Measurements from ENCODE around the gene SUN1.

The SUN1 gene

DNA sequence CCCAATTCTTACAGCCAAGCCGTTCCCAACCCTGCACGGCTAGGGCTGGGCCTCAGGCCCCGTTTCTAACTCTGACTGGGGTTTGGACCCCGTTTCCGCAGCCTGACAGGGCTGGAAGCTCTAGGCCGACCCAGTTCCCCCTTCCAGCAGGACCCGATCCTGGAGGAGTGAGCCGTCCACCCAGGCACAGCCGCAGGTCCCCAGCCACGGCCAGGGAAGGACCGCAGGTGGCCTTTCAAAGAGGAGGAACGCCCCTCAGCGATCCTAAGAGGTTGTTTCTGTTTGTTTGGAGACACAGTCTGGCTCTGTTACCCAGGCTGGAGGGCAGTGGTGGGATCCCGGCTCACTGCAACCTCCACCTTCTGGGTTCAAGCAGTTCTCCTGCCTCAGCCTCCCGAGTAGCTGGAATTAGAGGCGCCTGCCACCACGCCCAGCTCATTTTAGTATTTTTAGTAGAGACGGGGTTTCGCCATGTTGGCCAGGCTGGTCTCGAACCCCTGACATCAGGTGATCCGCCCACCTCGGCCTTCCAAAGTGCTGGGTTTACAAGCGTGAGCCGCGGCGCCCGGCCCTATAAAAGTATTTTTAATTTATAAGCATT is 43.3 kb downstream of the SUN1 start:
- no peak overlapping the region for H3K4me3 ChIP-seq (ENCODE audit: low read depth, low read length)

DNA sequence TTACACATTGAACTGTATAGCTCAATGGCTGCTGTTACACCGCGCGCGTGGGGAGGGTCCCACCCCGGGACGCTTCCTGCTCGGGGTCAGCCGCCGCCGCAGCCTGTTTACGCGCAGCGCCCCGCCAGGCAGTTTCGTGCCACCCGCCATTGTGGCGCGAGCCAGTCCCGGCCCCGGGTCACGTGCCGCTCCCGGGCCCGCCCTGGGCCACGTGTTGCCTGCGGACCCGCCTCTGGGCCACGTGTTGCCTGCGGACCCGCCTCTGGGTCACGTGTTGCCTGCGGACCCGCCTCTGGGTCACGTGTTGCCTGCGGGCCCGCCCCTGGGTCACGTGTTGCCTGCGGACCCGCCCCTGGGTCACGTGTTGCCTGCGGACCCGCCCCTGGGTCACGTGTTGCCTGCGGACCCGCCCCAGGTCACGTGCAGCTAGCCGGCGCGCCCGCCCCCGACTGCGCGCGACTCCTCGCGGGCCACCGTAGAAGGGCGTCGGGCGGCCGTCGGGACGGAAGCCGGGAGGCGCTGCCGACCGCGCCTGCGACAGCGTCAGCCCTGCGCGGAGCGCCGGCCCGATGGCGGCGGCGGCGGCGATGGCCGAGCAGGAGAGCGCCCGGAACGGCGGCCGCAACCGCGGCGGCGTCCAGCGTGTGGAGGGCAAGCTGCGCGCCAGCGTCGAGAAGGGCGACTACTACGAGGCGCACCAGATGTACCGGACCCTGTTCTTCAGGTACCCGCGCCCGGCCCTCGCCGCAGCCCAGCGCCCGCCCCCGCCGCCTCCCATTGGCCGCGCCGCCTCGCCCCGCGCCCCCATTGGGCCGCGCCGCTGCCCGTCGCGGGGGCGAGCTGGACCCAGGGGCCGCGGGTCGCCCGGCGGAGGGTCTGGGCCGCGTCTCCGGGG is 44.0 kb downstream of the SUN1 start, which contains the start of gene GET4:
Gene GET4, plus strand, starts transcription at position 478 of the 895 bp plus-strand sequence. Its CDS starts 92 bp downstream, at position 570.
- peak within 1 kb of the TSS; percentile 78 for H3K4me3 ChIP-seq (ENCODE audit: low read depth, low read length)

DNA sequence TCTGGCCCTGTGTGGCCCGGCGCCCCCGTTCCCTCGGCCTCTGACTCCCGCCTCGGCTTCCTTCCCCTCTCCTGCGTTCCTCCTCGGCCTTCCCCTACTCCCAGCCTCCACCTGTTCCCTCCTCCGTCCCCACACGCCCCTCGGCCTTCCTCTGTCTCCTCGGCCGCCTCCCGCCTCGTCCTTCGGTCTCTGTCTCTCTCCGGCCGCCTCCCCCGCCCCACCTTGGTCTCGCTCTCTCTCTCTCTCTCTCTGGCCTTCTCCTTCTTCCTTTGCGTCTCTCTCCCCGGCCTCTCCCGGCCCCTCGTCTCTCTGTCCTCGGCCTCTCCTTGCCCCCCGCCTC is 44.7 kb downstream of the SUN1 start:
- H3K4me3 ChIP-seq (ENCODE audit: low read depth, low read length), result peak overlapping the region; percentile 78

DNA sequence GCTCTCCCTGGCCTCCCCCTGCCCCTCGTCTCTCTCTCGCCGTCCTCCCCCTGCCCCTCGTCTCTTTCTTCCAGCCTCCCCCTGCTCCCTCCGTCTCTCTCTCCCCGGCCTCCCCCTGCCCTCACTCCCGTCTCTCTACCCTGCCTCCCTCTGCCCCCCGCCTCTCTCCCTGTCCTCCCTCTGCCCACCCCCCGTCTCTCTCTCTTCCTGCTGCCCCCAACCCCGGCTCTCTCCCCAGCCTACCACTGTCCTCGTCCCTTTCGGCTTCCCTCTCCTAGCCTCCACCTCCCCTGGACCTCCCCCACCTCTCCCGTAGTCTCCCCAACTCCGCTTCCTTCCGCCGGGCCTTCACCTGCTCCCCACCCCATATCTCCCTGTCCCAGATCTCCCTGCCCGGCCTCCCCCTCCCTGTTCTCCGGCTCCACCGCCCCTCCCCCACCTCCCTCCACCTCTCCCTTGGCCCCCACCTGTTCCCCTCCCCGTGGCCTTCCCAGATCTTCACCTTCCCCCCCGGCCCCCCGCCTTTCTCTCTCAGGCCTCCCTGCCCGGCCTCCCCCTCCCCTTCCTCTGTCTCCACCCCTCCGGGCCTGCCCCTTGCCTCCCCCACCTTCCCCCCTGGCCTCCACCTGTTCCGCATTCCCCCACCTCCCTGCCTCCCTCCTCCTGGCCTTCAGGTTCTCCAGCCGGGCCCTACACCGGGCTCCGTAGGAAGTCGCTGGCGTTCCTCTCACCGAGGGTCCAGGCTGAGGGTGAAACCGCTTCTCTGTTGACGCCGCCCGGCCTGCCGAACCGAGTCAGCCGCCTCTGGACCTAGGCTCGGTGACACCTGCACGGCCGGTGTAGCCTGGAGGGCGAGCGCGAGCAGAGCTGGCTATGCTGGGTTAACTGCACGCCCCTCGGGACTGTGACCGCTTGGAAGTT is 45.3 kb downstream of the SUN1 start:
- H3K4me3 ChIP-seq (ENCODE audit: low read depth, low read length), result peak overlapping the region; percentile 78

DNA sequence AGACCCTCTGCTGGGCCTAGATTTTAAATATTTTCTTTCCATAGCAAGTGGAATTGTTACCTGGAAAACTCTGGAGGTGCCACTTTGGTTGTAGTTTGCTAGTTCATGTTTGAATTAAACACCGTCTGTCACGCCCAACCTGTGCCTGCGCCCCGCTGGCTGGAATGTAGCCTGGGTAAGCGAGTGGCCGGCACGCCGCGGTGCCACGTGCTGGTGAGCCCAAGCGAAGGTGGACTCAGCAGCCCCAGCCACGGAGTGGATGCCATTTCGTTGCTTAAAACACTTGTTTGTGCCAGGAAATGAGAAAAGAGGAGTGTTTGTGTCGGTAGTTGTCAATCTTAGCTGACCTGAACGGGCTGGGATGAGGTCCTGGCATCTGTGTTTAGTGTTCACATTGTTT is 46.8 kb downstream of the SUN1 start:
- H3K4me3 ChIP-seq (ENCODE audit: low read depth, low read length), result no peak overlapping the region

DNA sequence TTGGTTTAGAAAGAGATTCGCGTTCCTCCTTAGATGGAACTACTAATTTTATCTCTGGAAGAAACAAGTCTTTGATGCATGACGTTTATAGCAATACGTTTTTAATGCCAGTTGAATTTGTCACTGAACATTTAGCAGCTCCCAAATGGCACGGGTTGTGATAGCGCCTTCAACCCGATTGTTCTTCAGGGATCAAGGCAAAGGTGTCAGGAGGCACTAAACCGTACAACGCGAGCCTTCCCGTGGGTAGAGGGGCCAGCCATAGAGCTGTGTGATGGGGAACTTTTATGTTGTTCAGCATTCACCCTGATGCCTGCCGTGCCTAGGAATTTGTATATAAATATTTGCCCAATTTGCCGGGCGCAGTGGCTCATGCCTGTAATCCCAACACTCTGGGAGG is 47.4 kb downstream of the SUN1 start:
- H3K4me3 ChIP-seq (ENCODE audit: low read depth, low read length), result no peak overlapping the region

DNA sequence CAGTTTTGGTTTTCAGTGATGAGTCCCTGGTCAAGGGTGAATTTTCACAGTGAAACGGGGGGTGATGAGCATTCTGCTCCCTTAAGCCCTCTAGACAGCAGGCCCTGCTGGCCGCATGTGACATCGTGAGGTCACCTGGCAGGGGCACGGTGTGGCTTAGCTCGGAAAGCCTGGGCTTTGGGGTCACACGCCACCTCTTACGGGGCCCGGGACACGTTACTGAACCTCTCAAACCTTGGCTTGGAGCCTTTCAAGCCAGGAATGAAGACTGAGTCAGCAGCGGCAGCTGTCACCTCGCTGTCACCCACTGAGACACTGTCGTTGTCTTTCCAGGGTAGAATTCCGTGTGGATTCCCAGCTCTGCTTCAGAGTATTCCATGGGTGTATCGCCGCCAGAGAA is 48.2 kb downstream of the SUN1 start:
- no peak overlapping the region for H3K4me3 ChIP-seq (ENCODE audit: low read depth, low read length)

DNA sequence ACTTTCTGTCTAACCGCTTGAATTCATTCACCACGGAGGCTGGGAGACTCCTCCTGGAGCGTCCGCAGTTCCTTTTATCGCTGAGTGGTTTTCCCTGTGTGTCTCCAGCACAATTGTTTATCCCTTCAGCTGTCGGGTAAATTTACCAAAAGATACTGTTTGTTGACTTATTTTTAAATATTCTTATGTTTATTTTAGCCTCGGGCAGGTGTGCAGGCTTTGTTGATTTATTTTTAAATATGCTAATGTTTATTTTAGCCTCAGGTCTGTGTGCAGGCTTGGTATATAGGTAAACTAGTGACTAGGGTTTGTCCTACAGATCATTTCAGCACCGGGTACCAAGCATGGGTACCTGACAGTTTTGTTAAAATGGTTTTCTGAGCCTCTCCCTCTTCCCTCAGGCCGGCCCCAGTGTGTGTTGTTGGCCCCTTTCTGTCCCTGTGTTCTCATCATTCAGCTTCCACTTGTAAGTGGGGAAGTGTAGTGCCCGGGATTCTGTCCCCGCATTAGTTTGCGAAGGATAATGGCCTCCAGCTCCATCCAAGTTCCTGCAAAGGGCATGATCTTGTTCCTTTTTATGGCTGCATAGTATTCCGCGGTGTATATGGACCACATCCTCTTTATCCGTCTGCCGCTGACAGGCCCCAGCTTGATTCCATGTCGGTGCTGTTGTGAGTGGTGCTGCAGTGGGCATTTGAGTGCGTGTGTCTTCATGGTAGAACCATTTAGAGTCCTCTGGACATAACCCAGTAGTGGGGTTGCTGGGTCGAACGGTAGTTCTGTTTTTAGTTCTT is 49.4 kb downstream of the SUN1 start:
- no peak overlapping the region for H3K4me3 ChIP-seq (ENCODE audit: low read depth, low read length)

DNA sequence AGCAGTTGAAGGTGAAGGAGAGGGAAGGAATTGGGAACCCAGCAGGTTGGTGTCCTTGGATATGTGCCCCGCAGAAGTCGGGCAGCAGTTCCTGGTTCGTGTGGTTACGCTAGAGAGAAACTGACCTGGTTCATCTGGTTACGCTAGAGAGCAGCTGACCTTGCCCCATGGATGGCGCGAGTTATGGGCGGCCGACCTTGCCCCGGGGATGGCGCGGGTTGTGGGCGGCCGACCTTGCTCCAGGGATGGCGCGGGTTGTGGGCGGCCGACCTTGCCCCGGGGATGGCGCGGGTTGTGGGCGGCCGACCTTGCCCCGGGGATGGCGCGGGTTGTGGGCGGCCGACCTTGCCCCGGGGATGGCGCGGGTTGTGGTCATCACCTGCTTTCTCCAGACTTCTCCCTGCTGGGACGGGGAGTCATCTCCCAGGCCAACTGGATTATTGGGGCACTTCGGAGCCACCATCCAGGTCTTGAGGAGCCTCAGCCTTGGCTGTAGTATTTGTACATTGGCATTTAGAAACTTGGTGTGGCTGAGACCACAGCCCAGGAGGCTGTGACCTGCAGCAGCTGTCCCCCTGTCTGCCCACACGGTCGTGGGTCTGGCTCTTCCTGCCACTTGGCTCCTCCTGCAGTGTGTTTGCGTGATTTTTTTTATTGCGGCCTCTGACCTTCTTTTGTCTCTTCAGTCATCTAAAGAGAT is 50.2 kb downstream of the SUN1 start:
- H3K4me3 ChIP-seq (ENCODE audit: low read depth, low read length), result no peak overlapping the region

DNA sequence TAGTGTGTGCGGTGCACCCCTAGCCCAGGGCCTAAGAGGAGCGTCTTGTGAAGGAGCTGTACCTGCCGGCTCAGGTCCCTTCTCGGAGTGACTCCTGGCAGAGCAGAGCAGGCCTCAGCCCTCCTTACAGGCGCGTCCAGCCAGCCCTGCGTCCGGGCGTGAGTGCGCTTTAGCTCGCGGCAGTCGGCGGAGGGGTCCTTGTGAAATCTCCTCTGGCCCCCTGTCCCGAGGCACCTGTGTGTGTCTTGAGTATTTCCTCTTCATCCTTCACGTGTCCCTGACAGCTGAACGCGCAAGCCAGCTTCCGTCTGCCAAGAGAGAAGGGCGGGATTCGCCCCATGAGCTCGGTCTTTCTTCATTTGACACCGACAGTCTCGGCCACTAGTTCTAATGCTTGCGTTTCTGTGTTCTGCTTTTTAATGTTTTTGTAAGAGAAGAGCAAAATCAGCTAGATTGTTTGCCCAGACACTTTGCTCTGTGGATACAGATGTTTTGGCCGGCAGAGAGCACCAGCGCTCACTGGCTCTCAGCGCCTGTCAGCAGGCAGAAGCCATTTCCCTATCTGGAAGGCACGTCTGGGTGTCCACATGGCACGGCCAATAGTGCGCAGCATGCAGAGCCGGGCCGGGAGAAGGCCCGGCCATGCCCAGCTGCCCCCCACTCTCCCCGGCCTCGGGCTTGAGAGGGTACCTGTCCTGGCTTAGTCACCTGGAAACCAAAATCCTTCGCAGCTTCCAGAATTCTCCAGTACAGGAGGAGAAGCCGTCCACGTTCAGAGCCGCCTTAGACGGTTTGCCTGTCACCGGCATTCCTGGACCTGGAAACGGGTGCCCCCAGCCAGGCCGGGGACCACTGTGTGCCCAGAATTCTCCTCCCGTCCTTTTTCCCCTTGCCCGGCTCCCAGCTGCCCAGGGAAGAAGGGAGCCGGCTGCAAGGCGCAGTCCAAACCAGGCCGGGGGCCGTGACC is 51.1 kb downstream of the SUN1 start:
- H3K4me3 ChIP-seq (ENCODE audit: low read depth, low read length), result no peak overlapping the region

DNA sequence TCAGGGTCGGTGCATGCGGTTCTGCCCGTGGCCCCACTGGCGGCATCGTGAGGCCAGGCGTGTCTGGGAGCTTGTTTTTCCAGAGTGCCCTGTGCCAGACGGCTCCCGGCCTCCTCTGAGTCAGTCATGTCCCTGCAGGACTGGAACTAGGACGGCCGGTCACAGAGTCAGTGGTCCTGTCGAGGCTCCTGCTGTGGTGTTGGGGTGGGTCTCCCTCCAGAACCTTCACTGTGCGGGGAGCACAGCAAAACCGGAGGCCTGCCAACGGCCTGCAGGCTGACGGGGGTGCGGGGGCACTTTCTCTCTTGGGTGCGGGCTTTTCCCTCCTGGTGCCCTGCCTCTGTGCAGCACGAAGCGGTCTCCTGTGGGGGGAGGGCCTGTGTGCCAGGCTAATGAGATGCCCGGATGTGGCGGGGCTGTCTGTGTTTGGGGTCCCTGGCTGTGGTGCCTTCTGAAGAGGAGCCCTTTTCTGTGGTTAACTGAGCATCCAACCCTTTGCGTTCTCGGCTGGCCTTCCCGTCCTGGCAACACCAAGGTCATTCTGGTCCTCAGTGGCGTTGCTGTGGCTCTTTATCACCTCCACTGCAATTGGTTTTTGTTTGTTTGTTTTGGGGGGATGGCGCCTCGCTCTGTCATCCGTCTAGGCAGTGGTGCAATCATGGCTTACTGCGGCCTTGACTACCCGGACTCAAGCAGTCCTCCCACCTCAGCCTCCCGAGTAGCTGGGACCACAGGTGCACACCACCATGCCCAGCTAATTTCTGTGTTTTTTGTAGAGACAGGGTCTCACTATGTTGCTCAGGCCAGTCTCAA is 52.1 kb downstream of the SUN1 start:
- no peak overlapping the region for H3K4me3 ChIP-seq (ENCODE audit: low read depth, low read length)

DNA sequence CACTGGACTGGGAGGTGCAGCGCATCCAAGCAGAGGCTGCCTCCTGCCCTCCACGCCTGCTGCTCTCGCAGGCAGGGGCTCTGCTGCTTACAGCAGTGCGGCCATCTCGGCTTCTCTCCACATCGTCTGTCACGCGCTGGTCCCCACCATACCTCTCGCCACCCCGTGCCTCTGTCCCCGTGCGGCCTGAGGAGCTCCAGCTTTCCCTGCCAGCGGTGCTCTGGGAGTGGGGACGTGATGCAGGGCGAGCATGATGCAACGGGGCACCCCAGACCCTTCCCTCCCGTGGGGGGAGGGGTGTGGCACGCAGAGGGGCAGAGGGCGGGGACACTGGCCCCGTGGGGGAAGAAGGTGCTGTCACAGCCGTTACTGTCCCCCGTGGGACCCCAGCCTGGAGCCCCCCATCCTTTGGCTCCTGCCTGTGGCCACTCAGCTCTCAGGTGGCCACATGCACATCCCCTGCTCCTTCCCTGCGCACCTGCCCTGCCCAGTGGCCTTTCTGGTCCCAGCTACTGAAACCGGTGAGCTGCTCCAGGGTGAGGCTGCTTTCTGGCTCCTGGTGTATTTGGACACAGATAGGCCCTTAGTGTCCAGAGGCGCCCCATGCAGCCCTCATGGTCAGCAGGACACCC is 53.1 kb downstream of the SUN1 start:
- no peak overlapping the region for H3K4me3 ChIP-seq (ENCODE audit: low read depth, low read length)

DNA sequence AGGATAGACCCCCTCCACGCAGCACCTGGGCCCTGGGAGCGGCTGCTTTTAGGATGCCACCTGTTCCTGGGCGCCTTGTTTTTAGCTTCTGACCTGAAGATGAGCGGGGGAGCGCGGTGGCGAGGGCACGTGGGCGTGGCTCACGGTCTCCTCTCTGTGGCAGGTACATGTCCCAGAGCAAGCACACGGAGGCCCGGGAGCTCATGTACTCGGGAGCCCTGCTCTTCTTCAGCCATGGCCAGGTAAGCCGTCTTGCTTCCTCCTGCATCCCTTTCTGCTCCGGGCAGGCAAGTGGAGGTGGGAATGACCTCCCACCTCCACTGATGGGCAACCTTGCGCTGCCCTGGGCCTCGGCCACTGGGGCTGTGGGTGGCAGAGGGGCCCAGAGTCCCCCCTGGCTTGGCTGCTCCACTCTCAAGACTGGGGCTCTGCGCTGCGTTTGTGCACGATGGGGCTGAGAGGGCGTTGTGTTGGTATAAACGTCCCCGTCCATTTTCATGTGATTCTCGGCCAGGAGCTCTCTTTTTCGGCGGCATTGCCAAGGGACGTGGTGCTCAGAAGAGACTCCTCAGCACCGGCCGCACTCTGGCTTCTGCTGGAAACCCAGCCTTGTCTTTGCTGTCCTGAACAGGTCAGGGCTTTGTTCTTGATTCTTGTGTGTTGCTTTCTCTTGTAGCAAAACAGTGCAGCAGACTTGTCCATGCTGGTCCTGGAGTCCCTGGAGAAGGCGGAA is 53.8 kb downstream of the SUN1 start:
- no peak overlapping the region for H3K4me3 ChIP-seq (ENCODE audit: low read depth, low read length)

DNA sequence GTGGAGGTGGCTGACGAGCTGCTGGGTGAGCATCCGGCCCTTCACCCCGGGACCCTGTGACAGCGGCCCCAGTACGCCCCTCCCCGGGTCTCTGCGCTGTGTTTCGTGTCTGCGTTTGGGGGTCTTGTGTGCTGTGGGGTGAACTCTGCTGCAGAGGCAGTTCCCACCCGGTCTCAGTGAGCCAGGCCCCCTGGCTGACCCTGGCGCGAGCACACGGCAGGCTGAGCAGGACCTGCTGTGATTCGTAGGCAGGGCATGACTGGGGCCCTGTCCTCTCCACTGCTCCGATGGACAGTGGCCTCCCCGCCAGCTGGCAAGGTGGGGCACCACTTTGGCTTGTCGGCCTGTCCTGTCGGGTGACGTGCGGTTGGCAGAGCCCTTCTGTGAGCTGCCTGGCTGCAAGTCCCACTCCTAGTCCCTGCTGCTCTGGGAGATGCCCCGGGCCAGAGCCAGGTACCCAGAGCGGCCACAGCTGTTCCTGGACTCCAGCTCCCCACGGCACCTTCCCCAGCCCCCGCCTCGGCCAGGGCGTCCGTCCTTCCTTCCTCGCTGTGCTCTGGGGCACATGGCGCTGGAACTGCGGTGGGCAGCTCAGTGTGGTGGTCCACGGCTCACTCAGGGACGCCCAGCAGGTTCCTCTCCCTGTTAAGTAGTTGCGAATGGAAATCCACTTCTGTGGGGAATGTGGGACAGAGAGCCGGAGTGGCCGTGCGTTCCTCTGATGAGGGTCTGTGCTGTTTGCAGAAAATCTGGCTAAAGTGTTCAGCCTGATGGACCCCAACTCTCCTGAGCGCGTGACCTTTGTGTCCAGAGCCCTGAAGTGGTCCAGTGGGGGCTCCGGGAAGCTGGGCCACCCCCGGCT is 54.6 kb downstream of the SUN1 start:
- H3K4me3 ChIP-seq (ENCODE audit: low read depth, low read length), result no peak overlapping the region

DNA sequence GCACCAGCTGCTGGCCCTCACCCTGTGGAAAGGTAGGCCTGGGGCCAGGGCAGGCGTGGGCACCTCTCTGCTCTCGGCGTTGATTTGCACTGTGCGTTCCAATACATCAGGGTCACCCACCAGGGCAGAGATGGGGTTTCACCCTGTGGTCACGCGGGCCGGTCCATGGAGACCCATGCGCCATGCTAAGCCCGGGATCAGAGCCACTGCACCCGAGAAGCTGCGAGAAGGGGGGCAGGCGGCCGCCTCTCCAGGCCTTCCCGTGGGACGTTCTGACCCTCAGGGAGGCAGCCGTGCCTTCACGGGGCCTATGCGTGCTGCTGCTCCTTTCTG is 55.2 kb downstream of the SUN1 start:
- H3K4me3 ChIP-seq (ENCODE audit: low read depth, low read length), result no peak overlapping the region

Data from iPS-11a (cell line).